Subcutaneous adipose tissue (tissue), 4 donors: Measurements from ENCODE around the gene MID1. TPM values are rescaled to one million over a fixed set of nuclear protein-coding genes. Genes with fewer than 3 reads are reported as not detected.

Experiments
- CTCF ChIP-seq: fragments of 450-650 bp; IDR thresholded peaks from one replicate; pipeline ENCODE4 v1.5.1; 2016; ENCODE audit warnings: low read depth, mild to moderate bottlenecking, control low read depth, antibody characterized with exemption, moderate library complexity
- total RNA-seq, 4 donors: library from RNA; depleted of rRNA; stranded (reverse); fragments of >200 nt; gene quantifications; one replicate each; pipeline ENCODE4 v1.1.0, GENCODE V29; 2016

MID1 gene
- total RNA-seq, 4 donors from 2014 or later, result 5.9 to 11.1 (median 8.6) TPM

GRCh38 chrX:10471418-10471817, 149.0 kb downstream of the MID1 start:
- no peak for TF ChIP-seq CTCF

- TF ChIP-seq CTCF, result no peak
Observed at GRCh38 chrX:10470009-10470408, 150.4 kb downstream of the MID1 start.

GRCh38 chrX:10467793-10468192, 152.6 kb downstream of the MID1 start:
- no peak for TF ChIP-seq CTCF

GRCh38 chrX:10465254-10465653, 155.1 kb downstream of the MID1 start:
- TF ChIP-seq CTCF, result no peak

- TF ChIP-seq CTCF, result no peak
Observed at GRCh38 chrX:10457092-10457491, 163.3 kb downstream of the MID1 start.

GRCh38 chrX:10453945-10454344, 166.4 kb downstream of the MID1 start:
- TF ChIP-seq CTCF, result no peak

GRCh38 chrX:10450959-10451355, 169.4 kb downstream of the MID1 start:
- TF ChIP-seq CTCF, result no peak
